K562 (cell line): ENCODE measurements around the gene HYOU1. TPM values are rescaled to one million over a fixed set of nuclear protein-coding genes. Genes with fewer than 3 reads are reported as not detected.

ENCODE experiments used
- BACH1 ChIP-seq: fragments of 200-800 bp; sonication (Bioruptor generic); IDR thresholded peaks from 2 replicates; pipeline ENCODE4 v1.6.1; 2016; ENCODE audit warnings: missing genetic modification characterization, missing compliant biosample characterization
- GTF2E2 ChIP-seq: fragments of 200-800 bp; sonication (Bioruptor generic); IDR thresholded peaks from 2 replicates; pipeline ENCODE4 v1.6.1; 2016; ENCODE audit warnings: missing genetic modification characterization, missing compliant biosample characterization
- HIVEP1 ChIP-seq: fragments of 250-450 bp; sonication (Bioruptor Pico); IDR thresholded peaks from 2 replicates; pipeline ENCODE4 v1.4.0; 2020; ENCODE audit warnings: mild to moderate bottlenecking
- ZNF584 ChIP-seq: fragments of 200-800 bp; sonication (Bioruptor generic); IDR thresholded peaks from 2 replicates; pipeline ENCODE4 v1.6.1; 2016; ENCODE audit warnings: low read depth, mild to moderate bottlenecking, missing genetic modification characterization, missing compliant biosample characterization
- ZNF764 ChIP-seq: fragments of 250-450 bp; sonication (Bioruptor Pico); IDR thresholded peaks from 2 replicates; pipeline ENCODE4 v1.4.0; 2020; ENCODE audit warnings: low read depth, mild to moderate bottlenecking, moderate library complexity
- ZNF766 ChIP-seq: fragments of 200-800 bp; sonication (Bioruptor generic); conservative IDR thresholded peaks from 2 replicates; pipeline ENCODE4 v1.6.1; 2016; ENCODE audit warnings: missing genetic modification characterization, missing compliant biosample characterization
- polyA plus RNA-seq, 8 experiments: library from polyadenylated mRNA; depleted of rRNA in 4 of 8; stranded (reverse) in 5 of 8; unstranded in 3 of 8; fragments of >200 nt; fragmentation: Nextera tagmentation in 2 of 8; fragmentation: Illumina TruSeq in 1 of 8; extraction: Ambion mirVana in 2 of 8; extraction: Trizol in 1 of 8; gene quantifications; 2 replicates each; pipeline versions ENCODE4 v1.2.1 to v1.2.3, GENCODE V29; 2011 to 2014; ENCODE audit warnings: inconsistent platforms in 1 of 8, missing spikeins in 1 of 8
- total RNA-seq, 7 experiments: library from RNA; depleted of rRNA in 6 of 7; stranded (reverse); fragments of >200 nt in 6 of 7; fragmentation: Illumina TruSeq in 2 of 7; extraction: Trizol in 2 of 7; gene quantifications; 2 replicates each; pipeline versions ENCODE4 v1.2.1 to v1.2.3, GENCODE V29; 2011 to 2021; ENCODE audit warnings: low replicate concordance in 1 of 7
- TF ChIP-seq, protein P1 (sequence below), 2 experiments: fragments of 450-650 bp; formaldehyde crosslinking in 1 of 2; IDR thresholded peaks; 2 replicates each; pipeline versions ENCODE4 v1.4.0 to v1.6.1; 2014 to 2020; ENCODE audit warnings: mild to moderate bottlenecking in 2 of 2, borderline replicate concordance in 1 of 2, low read depth in 1 of 2
- TF ChIP-seq, protein P2 (sequence below): fragments of 450-650 bp; IDR thresholded peaks from 2 replicates; pipeline ENCODE4 v1.6.1; 2017; ENCODE audit warnings: mild to moderate bottlenecking, moderate library complexity
- TF ChIP-seq, protein P3 (sequence below): fragments of 250-450 bp; sonication (Bioruptor Pico); IDR thresholded peaks from 2 replicates; pipeline ENCODE4 v1.8.0; 2021; ENCODE audit warnings: borderline replicate concordance, mild to moderate bottlenecking, moderate library complexity; ENCODE audit not compliant: poor library complexity, severe bottlenecking
- TF ChIP-seq, protein P4 (sequence below): IDR thresholded peaks from 3 replicates; pipeline ENCODE4 v1.6.1; 2011; ENCODE audit warnings: borderline replicate concordance, mild to moderate bottlenecking, moderate library complexity; ENCODE audit not compliant: insufficient read length; ENCODE audit errors: extremely low read depth

HYOU1 gene
- total and polyA plus RNA-seq, 9 of the 15 experiments (the other 6 are each of a cell fraction or from before 2014, with no cell fraction given), result 19.5 to 197 (median 128) TPM

DNA sequence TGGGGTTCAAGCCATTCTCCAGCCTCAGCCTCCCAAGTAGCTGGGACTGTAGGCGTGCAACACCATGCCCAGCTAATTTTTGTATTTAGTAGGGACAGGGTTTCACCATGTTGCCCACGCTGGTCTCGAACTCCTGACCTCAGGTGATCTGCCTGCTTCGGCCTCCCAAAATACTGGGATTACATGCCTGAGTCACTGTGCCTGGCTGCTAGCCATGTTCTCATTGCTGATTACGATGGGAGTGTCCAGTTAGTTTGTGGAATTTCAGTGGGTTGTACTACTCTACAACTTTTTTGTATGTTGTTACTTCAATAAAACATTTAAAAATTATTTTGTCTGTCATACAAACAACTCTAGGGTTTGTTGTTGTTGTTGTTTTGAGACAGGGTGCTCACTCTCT lies 5.8 kb upstream of the HYOU1 start (continued):
- TF ChIP-seq, protein P1, sequence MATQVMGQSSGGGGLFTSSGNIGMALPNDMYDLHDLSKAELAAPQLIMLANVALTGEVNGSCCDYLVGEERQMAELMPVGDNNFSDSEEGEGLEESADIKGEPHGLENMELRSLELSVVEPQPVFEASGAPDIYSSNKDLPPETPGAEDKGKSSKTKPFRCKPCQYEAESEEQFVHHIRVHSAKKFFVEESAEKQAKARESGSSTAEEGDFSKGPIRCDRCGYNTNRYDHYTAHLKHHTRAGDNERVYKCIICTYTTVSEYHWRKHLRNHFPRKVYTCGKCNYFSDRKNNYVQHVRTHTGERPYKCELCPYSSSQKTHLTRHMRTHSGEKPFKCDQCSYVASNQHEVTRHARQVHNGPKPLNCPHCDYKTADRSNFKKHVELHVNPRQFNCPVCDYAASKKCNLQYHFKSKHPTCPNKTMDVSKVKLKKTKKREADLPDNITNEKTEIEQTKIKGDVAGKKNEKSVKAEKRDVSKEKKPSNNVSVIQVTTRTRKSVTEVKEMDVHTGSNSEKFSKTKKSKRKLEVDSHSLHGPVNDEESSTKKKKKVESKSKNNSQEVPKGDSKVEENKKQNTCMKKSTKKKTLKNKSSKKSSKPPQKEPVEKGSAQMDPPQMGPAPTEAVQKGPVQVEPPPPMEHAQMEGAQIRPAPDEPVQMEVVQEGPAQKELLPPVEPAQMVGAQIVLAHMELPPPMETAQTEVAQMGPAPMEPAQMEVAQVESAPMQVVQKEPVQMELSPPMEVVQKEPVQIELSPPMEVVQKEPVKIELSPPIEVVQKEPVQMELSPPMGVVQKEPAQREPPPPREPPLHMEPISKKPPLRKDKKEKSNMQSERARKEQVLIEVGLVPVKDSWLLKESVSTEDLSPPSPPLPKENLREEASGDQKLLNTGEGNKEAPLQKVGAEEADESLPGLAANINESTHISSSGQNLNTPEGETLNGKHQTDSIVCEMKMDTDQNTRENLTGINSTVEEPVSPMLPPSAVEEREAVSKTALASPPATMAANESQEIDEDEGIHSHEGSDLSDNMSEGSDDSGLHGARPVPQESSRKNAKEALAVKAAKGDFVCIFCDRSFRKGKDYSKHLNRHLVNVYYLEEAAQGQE (IDR thresholded peaks at IDR 0.05; ENCODE audit: borderline replicate concordance), result no peak
- TF ChIP-seq, protein P1 (CRISPR knock-in tag; IDR thresholded peaks at IDR 0.05; ENCODE audit: low read depth), result no peak
- no peak for TF ChIP-seq BACH1 (tag)
- TF ChIP-seq, protein P2, sequence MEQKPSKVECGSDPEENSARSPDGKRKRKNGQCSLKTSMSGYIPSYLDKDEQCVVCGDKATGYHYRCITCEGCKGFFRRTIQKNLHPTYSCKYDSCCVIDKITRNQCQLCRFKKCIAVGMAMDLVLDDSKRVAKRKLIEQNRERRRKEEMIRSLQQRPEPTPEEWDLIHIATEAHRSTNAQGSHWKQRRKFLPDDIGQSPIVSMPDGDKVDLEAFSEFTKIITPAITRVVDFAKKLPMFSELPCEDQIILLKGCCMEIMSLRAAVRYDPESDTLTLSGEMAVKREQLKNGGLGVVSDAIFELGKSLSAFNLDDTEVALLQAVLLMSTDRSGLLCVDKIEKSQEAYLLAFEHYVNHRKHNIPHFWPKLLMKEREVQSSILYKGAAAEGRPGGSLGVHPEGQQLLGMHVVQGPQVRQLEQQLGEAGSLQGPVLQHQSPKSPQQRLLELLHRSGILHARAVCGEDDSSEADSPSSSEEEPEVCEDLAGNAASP, result no peak
- no peak for TF ChIP-seq ZNF764 (CRISPR knock-in tag)
- TF ChIP-seq, protein P3, sequence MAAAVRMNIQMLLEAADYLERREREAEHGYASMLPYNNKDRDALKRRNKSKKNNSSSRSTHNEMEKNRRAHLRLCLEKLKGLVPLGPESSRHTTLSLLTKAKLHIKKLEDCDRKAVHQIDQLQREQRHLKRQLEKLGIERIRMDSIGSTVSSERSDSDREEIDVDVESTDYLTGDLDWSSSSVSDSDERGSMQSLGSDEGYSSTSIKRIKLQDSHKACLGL (CRISPR knock-in tag), result no peak
- TF ChIP-seq HIVEP1 (CRISPR knock-in tag), result no peak
- no peak for TF ChIP-seq ZNF766 (CRISPR knock-in tag)
- no peak for TF ChIP-seq GTF2E2 (tag)
- no peak for TF ChIP-seq ZNF584 (CRISPR knock-in tag)
- TF ChIP-seq, protein P4, sequence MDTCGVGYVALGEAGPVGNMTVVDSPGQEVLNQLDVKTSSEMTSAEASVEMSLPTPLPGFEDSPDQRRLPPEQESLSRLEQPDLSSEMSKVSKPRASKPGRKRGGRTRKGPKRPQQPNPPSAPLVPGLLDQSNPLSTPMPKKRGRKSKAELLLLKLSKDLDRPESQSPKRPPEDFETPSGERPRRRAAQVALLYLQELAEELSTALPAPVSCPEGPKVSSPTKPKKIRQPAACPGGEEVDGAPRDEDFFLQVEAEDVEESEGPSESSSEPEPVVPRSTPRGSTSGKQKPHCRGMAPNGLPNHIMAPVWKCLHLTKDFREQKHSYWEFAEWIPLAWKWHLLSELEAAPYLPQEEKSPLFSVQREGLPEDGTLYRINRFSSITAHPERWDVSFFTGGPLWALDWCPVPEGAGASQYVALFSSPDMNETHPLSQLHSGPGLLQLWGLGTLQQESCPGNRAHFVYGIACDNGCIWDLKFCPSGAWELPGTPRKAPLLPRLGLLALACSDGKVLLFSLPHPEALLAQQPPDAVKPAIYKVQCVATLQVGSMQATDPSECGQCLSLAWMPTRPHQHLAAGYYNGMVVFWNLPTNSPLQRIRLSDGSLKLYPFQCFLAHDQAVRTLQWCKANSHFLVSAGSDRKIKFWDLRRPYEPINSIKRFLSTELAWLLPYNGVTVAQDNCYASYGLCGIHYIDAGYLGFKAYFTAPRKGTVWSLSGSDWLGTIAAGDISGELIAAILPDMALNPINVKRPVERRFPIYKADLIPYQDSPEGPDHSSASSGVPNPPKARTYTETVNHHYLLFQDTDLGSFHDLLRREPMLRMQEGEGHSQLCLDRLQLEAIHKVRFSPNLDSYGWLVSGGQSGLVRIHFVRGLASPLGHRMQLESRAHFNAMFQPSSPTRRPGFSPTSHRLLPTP, result peak; percentile 81
